Activated gamma-delta T cell treated with Interleukin-2 at 50 U/mL for 16 hours (primary cell): ENCODE results near the gene MRPL20.
"Not testable (repeated sequence)": the region's sequence is repeated elsewhere in the genome, so short reads cannot be mapped to it uniquely, and the experiment has no call there.

Source experiments
- DNase-seq: peaks from one replicate; pipeline ENCODE4 v3.0.0-alpha.2; 2020

Gene MRPL20

GRCh38 chr1:1425753-1426495 is 18.8 kb upstream of the MRPL20 start:
- no peak for DNase-seq

DNA sequence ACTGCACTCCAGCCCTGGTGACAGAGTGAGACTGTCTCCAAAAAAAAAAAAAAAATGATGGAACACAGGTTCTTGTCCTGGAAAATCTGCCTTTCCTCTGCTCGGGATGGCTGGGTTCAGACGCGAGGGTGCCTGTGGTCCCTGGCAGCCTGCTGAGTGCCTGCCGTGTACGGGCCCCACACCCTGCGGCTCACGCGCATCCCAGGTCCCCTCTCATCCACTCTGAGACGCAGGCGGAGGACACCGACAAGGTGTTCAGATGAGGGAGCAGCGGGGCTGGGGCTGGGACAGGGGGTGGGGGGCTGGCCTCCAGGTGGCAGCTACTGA is 18.3 kb upstream of the MRPL20 start:
- DNase-seq = no peak

- no peak for DNase-seq
These were observed 17.6 kb upstream of the MRPL20 start for GRCh38 chr1:1424707-1425106.

- no peak for DNase-seq
These were observed 16.1 kb upstream of the MRPL20 start for GRCh38 chr1:1423245-1423597.

- DNase-seq = no peak
These were observed 15.6 kb upstream of the MRPL20 start for GRCh38 chr1:1422465-1423244.

DNA sequence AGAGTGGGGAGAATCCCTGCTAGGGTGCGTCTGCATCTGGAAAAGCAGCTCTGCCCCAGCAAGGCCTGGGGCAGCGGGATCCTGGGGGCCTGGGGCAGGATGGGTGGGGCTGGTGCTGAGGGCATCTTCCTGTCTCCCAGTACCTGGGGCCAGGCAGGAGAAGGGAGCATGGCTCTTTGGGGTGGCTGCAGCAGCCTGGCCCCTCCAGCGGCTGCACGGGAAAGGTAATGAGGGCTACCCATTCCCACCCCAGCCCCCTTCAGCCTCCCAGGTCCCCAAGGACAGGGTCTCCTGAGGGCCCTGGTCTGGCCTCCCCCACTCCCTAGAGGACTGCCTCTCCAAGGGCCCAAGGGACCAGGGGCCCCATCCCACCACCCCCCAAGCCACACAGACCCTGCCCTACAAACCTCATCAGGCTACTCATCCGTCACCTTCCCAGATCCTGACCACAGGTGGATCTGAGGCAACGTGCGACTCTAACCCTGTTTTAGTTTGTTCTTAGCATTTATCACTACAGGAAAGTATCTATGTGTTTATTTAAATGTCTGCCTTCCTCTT is 14.9 kb upstream of the MRPL20 start:
- no peak for DNase-seq

GRCh38 chr1:1421147-1421906 is 14.2 kb upstream of the MRPL20 start, which contains the start of gene ANKRD65:
ANKRD65 (minus strand) TSS chr1:1421276; CDS start chr1:1421005, 271 bp downstream.
- DNase-seq = no peak

DNA sequence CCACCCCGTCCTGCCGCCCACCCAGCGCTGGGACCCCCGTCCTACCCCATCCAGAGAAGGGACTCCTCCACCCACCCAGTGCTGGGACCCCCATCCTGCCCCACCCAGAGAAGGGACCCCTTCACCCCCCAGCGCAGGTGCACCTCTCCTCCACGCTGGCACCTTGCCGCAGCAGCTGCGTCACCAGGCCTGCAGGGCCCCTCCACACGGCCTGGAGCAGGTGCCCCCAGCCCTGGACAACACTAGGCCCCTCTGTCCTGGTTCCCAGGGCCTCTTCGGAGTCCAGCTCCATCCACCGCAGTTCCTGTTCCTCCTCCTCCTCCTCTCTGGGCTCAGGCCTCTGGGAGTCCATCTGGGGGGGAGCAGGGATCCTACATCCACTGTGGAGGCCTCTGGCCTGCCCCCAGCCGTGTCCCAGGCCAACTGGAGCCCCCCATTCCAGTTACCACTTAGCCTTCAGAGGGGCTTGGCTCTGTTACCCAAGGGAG is 13.6 kb upstream of the MRPL20 start:
- no peak for DNase-seq

DNA sequence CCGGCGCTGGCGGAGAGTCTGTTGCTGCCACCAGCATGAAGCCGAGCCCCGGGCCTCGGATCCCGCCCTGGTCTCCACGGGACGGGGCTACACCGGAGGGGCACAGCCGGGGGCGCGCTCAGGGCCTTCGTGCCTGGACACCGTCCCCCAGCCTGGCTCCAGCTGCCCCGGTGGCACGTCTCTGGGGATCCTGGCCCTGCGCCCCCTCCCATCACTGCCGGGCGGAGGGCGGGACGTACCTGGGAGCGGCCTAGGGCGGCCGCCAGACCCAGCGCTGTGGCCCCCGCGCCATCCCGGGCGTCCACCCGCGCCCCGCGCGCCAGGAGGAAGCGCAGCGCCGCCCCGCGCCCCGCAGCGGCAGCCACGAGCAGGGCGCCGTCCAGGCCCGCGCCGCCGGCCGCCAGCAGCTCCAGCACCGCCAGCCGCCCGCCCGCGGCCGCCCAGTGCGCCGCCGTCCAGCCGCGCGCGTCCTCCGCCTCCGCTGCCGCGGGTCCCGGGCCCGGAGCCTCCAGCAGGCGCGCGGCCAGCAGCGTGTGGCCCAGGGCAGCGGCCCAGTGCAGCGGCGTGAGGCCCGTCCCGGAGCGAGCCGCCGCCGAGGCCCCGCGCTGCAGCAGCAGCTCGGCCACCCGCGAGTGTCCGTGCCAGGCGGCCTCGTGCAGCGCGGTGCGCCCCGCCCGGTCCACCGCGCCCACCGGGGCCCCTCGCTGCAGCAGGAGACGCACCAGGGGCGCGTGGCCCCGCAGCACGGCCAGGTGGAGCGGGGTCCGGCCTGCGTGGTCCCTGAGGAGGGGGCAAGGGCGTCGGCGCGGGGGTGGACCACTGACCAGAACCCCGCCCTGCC is 12.9 kb upstream of the MRPL20 start:
- no peak for DNase-seq

DNA sequence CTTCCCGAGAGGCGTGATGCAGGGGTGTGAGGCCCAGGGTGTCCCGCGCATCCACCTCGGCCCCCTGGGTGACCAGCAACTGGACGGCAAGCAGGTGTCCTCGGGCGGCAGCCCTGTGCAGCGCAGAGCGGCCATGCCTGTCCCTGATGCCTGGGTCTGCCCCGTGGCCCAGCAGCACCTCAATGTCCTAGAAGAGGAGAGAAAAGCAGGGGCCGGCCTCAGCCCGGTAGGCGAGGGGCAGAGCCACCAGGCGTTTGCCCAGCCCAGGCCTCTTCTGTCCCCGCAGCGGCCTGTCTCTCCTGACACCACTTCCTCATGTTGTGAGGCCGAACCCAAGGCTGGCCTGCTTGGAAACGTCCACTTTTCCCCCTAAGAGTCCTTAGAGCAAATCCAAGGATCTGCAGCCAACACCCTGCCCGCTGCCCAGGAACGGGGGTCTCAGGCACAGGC is 12.3 kb upstream of the MRPL20 start:
- DNase-seq = no peak

- DNase-seq = no peak
These were observed 11.6 kb upstream of the MRPL20 start for GRCh38 chr1:1418464-1419362.

DNA sequence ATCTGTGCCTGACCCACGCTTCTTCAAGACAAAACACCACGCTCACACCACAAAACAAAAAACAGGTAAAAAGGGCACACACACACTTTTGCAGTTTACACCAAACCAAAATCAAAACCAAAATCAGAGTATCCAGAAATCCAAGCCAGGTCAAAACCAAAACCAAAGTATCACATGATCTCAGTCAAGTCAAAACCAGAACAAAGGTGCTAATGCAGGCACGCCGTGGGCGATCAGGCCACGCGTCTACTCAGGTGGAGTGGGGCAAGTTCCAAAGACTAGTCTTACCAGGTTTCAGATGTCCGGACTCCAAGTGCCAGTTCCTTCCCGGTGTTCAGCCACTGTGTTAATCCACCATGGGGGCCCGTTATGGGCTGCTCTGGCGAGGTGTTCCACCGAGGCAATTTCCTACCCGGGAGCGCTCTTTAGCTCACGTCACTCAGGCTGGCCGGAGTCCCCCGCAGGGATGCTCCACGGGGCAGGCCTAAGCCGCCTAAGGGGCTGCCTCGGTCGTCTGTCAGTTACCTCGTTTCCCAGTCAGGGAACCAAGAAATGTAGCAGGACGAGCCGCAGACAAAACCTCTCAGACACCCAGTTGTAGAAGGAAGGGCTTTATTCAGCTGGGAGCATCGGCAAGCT is 10.9 kb upstream of the MRPL20 start:
- not testable (repeated sequence) for DNase-seq

DNA sequence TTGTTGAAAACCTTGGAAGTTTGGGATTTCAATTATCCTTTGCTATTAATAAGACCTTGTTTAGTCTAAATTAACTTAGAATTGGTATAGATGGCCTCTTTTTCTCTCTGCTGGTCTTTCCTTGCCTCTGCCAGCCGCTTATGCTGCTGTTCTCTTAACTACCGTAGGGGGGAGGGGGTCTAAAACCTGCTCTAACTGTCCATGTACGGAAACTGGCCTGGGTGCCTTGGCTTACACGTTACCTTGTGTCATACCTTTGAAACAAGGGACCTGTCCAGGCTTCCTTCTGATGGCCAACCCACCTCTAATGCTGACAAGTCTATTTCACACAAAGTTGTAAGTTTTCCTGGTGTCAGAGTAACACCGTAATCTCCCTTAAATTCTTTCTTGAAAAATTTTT is 10.3 kb upstream of the MRPL20 start:
- not testable (repeated sequence) for DNase-seq

DNA sequence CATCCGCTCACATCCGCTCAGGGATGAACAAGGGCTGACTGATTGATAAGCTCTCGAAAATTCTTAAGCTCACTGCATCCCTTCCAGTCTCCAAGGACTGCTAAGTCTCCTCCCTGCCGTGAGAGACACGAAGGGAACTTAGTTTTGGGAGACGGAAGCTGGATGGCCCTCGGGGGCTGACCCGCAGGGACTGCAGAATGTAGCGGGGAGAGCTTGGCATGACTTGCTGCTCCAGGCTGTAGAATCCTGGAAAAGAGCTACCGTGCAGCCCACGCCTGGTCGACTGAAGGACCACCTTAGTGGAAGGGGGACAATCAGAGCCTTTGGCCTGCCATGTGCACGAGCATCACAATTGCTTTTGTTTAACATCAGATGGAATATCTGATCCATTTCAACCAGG is 8.7 kb upstream of the MRPL20 start:
- DNase-seq = no peak

DNA sequence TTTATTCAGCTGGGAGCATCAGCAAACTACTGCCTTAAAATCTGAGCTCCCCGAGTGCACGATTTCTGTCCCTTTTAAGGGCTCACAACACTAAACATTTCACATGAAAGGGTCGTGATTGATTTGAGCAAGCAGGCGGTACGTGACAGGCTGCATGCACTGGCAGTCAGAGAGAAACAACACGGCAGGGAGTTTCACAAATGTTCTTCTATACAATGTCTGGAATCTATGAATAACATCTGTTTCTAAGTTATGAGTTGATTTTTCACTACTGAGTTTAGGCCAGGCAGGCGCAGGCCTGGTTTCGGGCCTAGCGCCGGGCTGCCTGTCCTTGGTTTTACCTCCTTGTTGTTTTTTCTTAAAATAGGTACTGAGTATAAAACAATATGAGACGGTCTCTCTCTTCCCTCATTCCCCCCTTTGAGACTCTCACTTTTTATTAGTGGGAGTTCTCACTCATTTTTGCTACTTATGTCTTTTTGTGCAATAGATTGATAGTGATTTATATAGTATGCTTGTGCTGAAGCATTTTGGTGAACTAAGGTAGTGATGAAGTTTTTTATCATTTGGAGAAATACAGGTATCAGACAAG is 5.3 kb upstream of the MRPL20 start:
- not testable (repeated sequence) for DNase-seq

- DNase-seq = no peak
These were observed 4.5 kb upstream of the MRPL20 start for GRCh38 chr1:1411626-1412025.

GRCh38 chr1:1410238-1410637 is 3.1 kb upstream of the MRPL20 start:
- not testable (repeated sequence) for DNase-seq

DNA sequence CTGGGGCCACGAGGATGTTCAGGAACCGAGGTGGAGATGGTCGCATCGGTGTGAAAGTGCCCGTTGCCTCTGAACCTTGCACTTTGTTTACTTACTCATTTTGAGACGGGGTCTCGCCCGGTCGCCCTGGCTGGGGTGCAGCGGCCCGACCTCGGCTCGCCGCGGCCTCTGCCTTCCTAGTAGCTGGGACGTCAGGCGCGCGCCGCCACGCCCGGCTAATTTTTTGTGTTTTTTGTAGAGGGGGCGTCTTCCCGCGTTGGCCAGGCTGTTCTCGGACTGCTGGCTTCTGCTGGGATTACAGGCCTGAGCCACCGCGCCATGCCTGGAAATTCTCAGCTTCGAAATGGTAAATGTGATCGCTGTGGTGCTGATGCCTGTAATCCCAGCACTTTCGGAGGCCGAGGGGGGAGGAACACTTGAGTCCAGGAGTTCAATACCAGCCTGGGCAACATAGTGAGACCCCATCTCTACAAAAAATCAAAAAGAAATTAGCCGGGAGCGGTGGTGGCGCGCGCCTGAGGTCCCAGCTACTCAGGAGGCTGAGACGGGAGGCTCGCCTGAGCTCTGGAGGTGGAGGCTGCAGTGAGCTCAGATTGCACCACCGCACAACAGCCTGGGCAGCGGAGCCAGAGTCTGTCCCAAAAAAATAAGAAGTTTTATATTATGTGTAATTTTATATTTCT is 684 bp upstream of the MRPL20 start:
- DNase-seq = no peak

GRCh38 chr1:1406101-1406820 is 832 bp downstream of the MRPL20 start:
- DNase-seq = no peak
